Activated CD8-positive, alpha-beta T cell treated with anti-CD3 and anti-CD28 coated beads, Interleukin-2, amount 10 ng/mL, durations not matched to agents 7 days and 5 days (primary cell): ENCODE data around the gene GPATCH8. TPM values are rescaled to one million over a fixed set of nuclear protein-coding genes. Genes with fewer than 3 reads are reported as not detected.

Source experiments
- ATAC-seq: fragments of 150-1000 bp; cut with Tn5 transposase; one replicate; pipeline ENCODE4 v1.10.0; 2021; ENCODE audit warnings: moderate library complexity
- CTCF ChIA-PET: fragments of 350-600 bp; sonication (Branson Sonifier 250); formaldehyde crosslinking; loops from one replicate; lab custom pipeline; 2021; ENCODE audit warnings: antibody characterized with exemption; lab: Charles Lee
- POLR2A ChIA-PET: fragments of 350-600 bp; sonication (Branson Sonifier 250); formaldehyde crosslinking; loops from one replicate; lab custom pipeline; 2021; ENCODE audit warnings: antibody characterized with exemption; lab: Charles Lee
- DNase-seq: peaks from one replicate; pipeline ENCODE4 v3.0.0-alpha.2; 2020
- H3K27ac Mint-ChIP-seq: one replicate; pipeline ENCODE4 v1.8.0; 2021; ENCODE audit warnings: mild to moderate bottlenecking, mixed read lengths
- H3K27me3 Mint-ChIP-seq: one replicate; pipeline ENCODE4 v1.8.0; 2021; ENCODE audit warnings: low read depth, mixed read lengths
- H3K36me3 Mint-ChIP-seq: one replicate; pipeline ENCODE4 v1.8.0; 2021; ENCODE audit warnings: low read depth, mixed read lengths
- H3K4me1 Mint-ChIP-seq: one replicate; pipeline ENCODE4 v1.8.0; 2021; ENCODE audit warnings: low read depth, mixed read lengths
- H3K4me3 Mint-ChIP-seq: one replicate; pipeline ENCODE4 v1.8.0; 2021; ENCODE audit warnings: mild to moderate bottlenecking, mixed read lengths
- H3K9me3 Mint-ChIP-seq: one replicate; pipeline ENCODE4 v1.8.0; 2022; ENCODE audit warnings: mixed read lengths; ENCODE audit not compliant: insufficient read depth
- total RNA-seq, 2 experiments: library from RNA; stranded (reverse); gene quantifications; one replicate each; pipeline ENCODE4 v1.2.3, GENCODE V29; 2021

GPATCH8 gene
- total RNA-seq, 2 experiments from 2014 or later = 45.7 to 45.8 TPM

GRCh38 chr17:44489581-44489980 is 13.6 kb downstream of the GPATCH8 start:
- DNase-seq (no peak), ATAC-seq (no peak)
- Mint-ChIP-seq H3K4me3 (no peak overlapping the region), H3K36me3 (peaks cover 24% of the 10 kb centered on the region), H3K27ac (no peak overlapping the region), H3K27me3 (no peaks in the 10 kb centered on the region), H3K9me3 (no peaks in the 10 kb centered on the region), H3K4me1 (peaks cover 6% of the 10 kb centered on the region)
- POLR2A ChIA-PET = no interaction called here
- CTCF ChIA-PET = no interaction called here

GRCh38 chr17:44487170-44487569 is 16.0 kb downstream of the GPATCH8 start:
- H3K27me3 Mint-ChIP-seq = no peaks in the 10 kb centered on the region
- no peaks in the 10 kb centered on the region for H3K9me3 Mint-ChIP-seq
- no peak for DNase-seq
- POLR2A ChIA-PET = no interaction called here
- ATAC-seq = no peak
- CTCF ChIA-PET = no interaction called here
- no peak overlapping the region for H3K27ac Mint-ChIP-seq
- H3K4me3 Mint-ChIP-seq = no peak overlapping the region
- peaks cover 22% of the 10 kb centered on the region for H3K36me3 Mint-ChIP-seq
- peaks cover 4% of the 10 kb centered on the region for H3K4me1 Mint-ChIP-seq

- Mint-ChIP-seq H3K27me3 (no peaks in the 10 kb centered on the region), H3K36me3 (peaks cover 8% of the 10 kb centered on the region), H3K4me1 (peaks cover 3% of the 10 kb centered on the region), H3K4me3 (no peak overlapping the region), H3K27ac (no peak overlapping the region), H3K9me3 (no peaks in the 10 kb centered on the region)
- ChIA-PET POLR2A (no interaction called here), CTCF (interaction anchor here (1.7 kb wide), 1 partner anchor 11 kb away, joined by 5 read pairs; no protein-coding TSS in a partner anchor)
- ATAC-seq = no peak
- no peak for DNase-seq
Observed at GRCh38 chr17:44473367-44473766, 29.8 kb downstream of the GPATCH8 start.

GRCh38 chr17:44469676-44470075 is 33.5 kb downstream of the GPATCH8 start:
- no peak overlapping the region for H3K27ac Mint-ChIP-seq
- ChIA-PET POLR2A (interaction anchor here (1.2 kb wide), 1 partner anchor 13 kb away, joined by 3 read pairs; no protein-coding TSS in a partner anchor), CTCF (interaction anchor here (0.7 to 1.7 kb wide), 4 partner anchors 23 to 64 kb away, joined by 3 to 6 read pairs (median 3); no protein-coding TSS in a partner anchor)
- ATAC-seq (no peak), DNase-seq (no peak)
- no peaks in the 10 kb centered on the region for H3K9me3 Mint-ChIP-seq
- H3K4me3 Mint-ChIP-seq = no peak overlapping the region
- H3K36me3 Mint-ChIP-seq = peaks cover 17% of the 10 kb centered on the region
- H3K27me3 Mint-ChIP-seq = no peaks in the 10 kb centered on the region
- peaks cover 6% of the 10 kb centered on the region for H3K4me1 Mint-ChIP-seq

DNA sequence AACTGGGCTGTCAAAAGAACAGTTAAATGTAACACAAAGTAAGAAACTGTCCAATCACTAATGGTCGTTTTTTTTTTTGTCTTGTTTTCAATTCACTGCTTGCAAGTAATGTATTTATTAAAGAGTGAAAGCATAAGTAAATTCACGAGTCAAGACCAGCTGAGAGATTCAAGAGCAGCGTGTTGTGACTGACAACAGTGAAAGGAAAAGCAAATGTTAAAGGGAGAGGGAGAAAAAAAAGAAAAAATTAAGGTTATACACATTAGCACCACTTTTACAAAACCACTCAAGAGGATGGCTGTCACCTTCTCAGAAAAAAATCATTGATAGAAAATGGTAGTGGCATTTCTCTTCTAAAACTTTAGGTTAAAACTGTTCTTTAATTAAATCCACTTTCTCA is 36.1 kb downstream of the GPATCH8 start:
- Mint-ChIP-seq H3K27ac (no peak overlapping the region), H3K4me1 (peaks cover 10% of the 10 kb centered on the region), H3K4me3 (no peak overlapping the region), H3K9me3 (no peaks in the 10 kb centered on the region), H3K27me3 (no peaks in the 10 kb centered on the region), H3K36me3 (peaks cover 28% of the 10 kb centered on the region)
- ATAC-seq (no peak), DNase-seq (no peak)
- ChIA-PET POLR2A (no interaction called here), CTCF (no interaction called here)

- Mint-ChIP-seq H3K4me1 (peaks cover 9% of the 10 kb centered on the region), H3K4me3 (no peak overlapping the region), H3K9me3 (no peaks in the 10 kb centered on the region), H3K27ac (no peak overlapping the region), H3K36me3 (peaks cover 28% of the 10 kb centered on the region), H3K27me3 (no peaks in the 10 kb centered on the region)
- DNase-seq = no peak
- CTCF ChIA-PET = no interaction called here
- POLR2A ChIA-PET = no interaction called here
- ATAC-seq = no peak
Observed at GRCh38 chr17:44466339-44466738, 36.9 kb downstream of the GPATCH8 start.

GRCh38 chr17:44465897-44466296 is 37.3 kb downstream of the GPATCH8 start:
- Mint-ChIP-seq H3K27ac (no peak overlapping the region), H3K9me3 (no peaks in the 10 kb centered on the region), H3K27me3 (no peaks in the 10 kb centered on the region), H3K4me3 (no peak overlapping the region), H3K4me1 (peaks cover 7% of the 10 kb centered on the region), H3K36me3 (peaks cover 26% of the 10 kb centered on the region)
- ATAC-seq = no peak
- CTCF ChIA-PET = no interaction called here
- POLR2A ChIA-PET = no interaction called here
- DNase-seq = no peak

GRCh38 chr17:44465276-44465675 is 37.9 kb downstream of the GPATCH8 start:
- ATAC-seq (no peak), DNase-seq (no peak)
- peaks cover 7% of the 10 kb centered on the region for H3K4me1 Mint-ChIP-seq
- H3K4me3 Mint-ChIP-seq = no peak overlapping the region
- ChIA-PET POLR2A (no interaction called here), CTCF (no interaction called here)
- H3K9me3 Mint-ChIP-seq = no peaks in the 10 kb centered on the region
- H3K27me3 Mint-ChIP-seq = no peaks in the 10 kb centered on the region
- H3K36me3 Mint-ChIP-seq = peaks cover 26% of the 10 kb centered on the region
- H3K27ac Mint-ChIP-seq = no peak overlapping the region

DNA sequence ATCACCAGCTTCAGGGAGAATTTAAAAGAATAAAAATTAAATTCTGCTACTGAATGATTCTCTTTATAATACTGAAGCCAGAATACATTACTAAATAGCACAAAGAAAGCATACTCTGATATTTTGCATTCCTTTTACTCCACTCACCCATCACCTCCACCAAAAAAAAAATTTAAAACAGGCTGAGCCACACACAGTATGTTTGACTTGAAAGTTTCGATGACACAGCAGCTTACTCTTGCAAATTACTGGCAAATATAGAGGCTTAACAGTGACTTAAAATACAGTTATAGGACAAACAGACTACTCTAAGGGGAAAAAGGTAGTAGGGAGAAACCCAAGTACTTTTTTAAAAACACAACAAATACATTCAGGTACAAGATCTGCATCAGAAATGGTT is 39.2 kb downstream of the GPATCH8 start:
- ATAC-seq = no peak
- no peak overlapping the region for H3K4me3 Mint-ChIP-seq
- no peak for DNase-seq
- peaks cover 24% of the 10 kb centered on the region for H3K36me3 Mint-ChIP-seq
- POLR2A ChIA-PET = no interaction called here
- H3K27me3 Mint-ChIP-seq = no peaks in the 10 kb centered on the region
- no peaks in the 10 kb centered on the region for H3K9me3 Mint-ChIP-seq
- H3K27ac Mint-ChIP-seq = no peak overlapping the region
- H3K4me1 Mint-ChIP-seq = peaks cover 7% of the 10 kb centered on the region
- CTCF ChIA-PET = no interaction called here

DNA sequence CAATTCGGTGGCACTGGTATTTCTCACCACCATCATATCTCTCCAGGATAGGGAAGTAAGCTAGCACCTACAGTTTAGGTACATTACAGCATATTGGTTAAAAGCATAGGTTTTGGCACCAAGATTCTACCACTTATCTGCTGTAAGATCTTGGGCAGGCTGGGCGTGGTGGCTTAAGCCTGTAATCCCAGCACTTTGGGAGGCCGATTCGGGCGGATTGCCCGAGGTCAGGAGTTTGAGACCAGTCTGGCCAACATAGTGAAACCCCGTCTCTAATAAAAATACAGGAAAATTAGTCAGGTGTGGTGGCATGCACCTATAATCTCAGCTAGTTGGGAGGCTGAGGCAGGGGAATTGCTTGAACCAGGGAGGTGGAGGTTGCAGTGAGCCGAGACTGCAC is 51.4 kb downstream of the GPATCH8 start:
- ATAC-seq (no peak), DNase-seq (no peak)
- Mint-ChIP-seq H3K9me3 (no peaks in the 10 kb centered on the region), H3K36me3 (peaks cover 2% of the 10 kb centered on the region), H3K27ac (no peak overlapping the region), H3K27me3 (no peaks in the 10 kb centered on the region), H3K4me3 (no peak overlapping the region), H3K4me1 (peaks cover 8% of the 10 kb centered on the region)
- ChIA-PET CTCF (no interaction called here), POLR2A (no interaction called here)

GRCh38 chr17:44451016-44451627 is 52.1 kb downstream of the GPATCH8 start:
- Mint-ChIP-seq H3K4me3 (no peak overlapping the region), H3K27me3 (no peaks in the 10 kb centered on the region), H3K9me3 (no peaks in the 10 kb centered on the region), H3K4me1 (peaks cover 8% of the 10 kb centered on the region), H3K36me3 (peaks cover 2% of the 10 kb centered on the region), H3K27ac (no peak overlapping the region)
- ATAC-seq (no peak), DNase-seq (no peak)
- ChIA-PET POLR2A (no interaction called here), CTCF (no interaction called here)

DNA sequence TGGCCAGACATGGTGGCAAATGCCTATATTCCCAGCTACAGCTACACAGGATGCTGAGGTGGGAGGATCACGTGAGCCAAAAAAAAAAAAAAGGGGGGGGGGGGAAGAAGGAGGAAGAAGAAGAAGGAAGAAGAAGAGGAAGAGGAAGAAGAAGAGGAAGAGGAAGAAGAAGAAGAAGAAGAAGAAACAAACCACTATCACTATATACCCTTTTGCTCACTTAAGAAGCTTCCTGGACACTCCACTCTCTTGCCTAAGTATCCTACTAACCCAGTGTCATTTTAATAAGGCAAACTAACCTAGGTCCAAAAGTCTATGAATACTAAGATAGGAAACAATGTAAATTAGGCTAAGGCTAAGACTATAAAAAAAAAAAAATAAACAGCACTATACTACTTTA is 54.8 kb downstream of the GPATCH8 start:
- H3K27me3 Mint-ChIP-seq = no peaks in the 10 kb centered on the region
- ATAC-seq = no peak
- no peak overlapping the region for H3K27ac Mint-ChIP-seq
- CTCF ChIA-PET = no interaction called here
- H3K4me1 Mint-ChIP-seq = peaks cover 17% of the 10 kb centered on the region
- H3K36me3 Mint-ChIP-seq = peaks cover 5% of the 10 kb centered on the region
- H3K9me3 Mint-ChIP-seq = no peaks in the 10 kb centered on the region
- DNase-seq = no peak
- no peak overlapping the region for H3K4me3 Mint-ChIP-seq
- POLR2A ChIA-PET = no interaction called here

DNA sequence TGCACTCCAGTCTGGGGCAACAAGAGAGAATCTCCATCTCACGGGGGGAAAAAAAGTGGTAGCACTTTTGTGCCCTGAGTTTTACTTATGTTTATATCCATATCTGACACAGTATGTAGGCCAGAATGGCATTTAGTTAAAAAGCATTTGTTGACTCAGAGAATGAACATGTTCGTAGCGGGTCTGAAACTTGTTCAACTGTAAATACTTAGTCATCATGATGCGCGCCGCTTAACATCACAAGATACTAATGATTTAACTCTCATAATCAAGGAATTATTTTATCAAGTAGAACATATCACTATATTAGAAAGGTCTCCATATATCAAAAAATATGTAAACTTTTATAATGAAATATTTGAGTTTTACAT is 58.5 kb downstream of the GPATCH8 start:
- CTCF ChIA-PET = interaction anchor here (1.4 kb wide), 1 partner anchor 10 kb away, joined by 6 read pairs; no protein-coding TSS in a partner anchor
- H3K27ac Mint-ChIP-seq = no peak overlapping the region
- peaks cover 9% of the 10 kb centered on the region for H3K36me3 Mint-ChIP-seq
- H3K9me3 Mint-ChIP-seq = no peaks in the 10 kb centered on the region
- no peak for DNase-seq
- H3K4me1 Mint-ChIP-seq = peaks cover 19% of the 10 kb centered on the region
- POLR2A ChIA-PET = no interaction called here
- no peak overlapping the region for H3K4me3 Mint-ChIP-seq
- no peak for ATAC-seq
- no peaks in the 10 kb centered on the region for H3K27me3 Mint-ChIP-seq
